Measurements from ENCODE around the gene FGGY. TPM values are rescaled to one million over a fixed set of nuclear protein-coding genes. Genes with fewer than 3 reads are reported as not detected.
A peak's percentile ranks its signal among the peaks of the same experiment; 100 is the strongest.

FGGY gene
- total RNA-seq, 1 donor from 2014 or later: 16.4 TPM

DNA sequence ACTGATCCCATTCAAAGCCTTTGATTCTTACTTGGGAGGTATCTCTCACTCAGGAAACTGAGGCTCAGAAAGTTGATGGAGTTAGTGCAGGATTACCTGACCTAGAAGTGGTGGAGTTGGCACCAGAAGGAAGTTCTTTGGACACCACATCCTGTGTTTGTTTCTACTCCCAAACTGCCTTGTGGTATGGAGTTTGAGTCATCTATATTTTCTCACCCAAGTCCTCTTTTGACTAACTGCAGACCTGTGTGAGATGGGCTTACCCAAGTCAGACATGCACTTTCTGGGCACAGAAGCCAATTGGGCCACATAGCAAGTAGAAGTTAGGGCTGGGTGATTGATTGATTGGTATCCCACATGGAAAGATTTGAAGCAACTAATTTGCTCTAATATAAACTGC, 36.1 kb downstream of the FGGY start:
- H3K9me3 Mint-ChIP-seq: peaks cover 3% of the 10 kb centered on the region
- peaks cover 9% of the 10 kb centered on the region for H3K4me1 Mint-ChIP-seq
- TF ChIP-seq CTCF (conservative IDR thresholded peaks at IDR 0.05): no peak
- peaks cover 6% of the 10 kb centered on the region for H3K36me3 Mint-ChIP-seq (ENCODE audit: low read depth)
- H3K27ac Mint-ChIP-seq (ENCODE audit: unreplicated experiment): no peak overlapping the region
- no peaks in the 10 kb centered on the region for H3K27me3 Mint-ChIP-seq (ENCODE audit: low read depth)
- no peak overlapping the region for H3K4me3 Mint-ChIP-seq
- no peak for DNase-seq (ENCODE audit: low read depth, low spot score)

DNA sequence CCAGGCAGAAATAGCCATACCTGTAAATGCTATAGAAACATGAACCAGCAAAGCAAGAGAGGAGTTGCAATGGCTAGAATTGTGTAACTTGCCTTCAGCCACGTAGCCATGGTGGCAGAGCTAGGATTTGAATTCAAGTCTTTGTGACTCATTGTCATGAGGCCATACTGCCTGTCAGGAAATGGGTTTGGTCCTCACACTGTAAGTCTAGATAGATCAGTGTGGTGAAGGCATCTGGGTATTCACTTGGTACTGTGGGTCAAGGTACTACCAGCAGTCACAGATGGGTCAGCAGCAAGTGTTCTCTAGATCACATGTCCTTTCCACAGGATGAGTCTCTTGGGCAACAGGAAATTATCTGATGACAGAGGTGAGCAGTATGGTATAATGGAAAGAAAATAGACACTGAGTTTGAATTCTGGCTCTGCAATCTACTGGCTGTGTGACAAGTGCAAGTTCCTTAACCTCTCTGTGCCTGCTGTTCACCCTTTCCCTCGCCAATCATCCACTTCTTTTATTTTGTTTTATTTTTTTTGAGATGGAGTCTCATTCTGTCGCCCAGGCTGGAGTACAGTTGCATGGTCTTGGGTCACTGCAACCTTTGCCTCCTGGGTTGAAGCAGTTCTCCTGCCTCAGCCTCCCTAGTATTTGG, 36.9 kb downstream of the FGGY start:
- H3K36me3 Mint-ChIP-seq (ENCODE audit: low read depth): peaks cover 7% of the 10 kb centered on the region
- no peaks in the 10 kb centered on the region for H3K27me3 Mint-ChIP-seq (ENCODE audit: low read depth)
- H3K27ac Mint-ChIP-seq (ENCODE audit: unreplicated experiment): no peak overlapping the region
- H3K4me3 Mint-ChIP-seq: no peak overlapping the region
- TF ChIP-seq CTCF (conservative IDR thresholded peaks at IDR 0.05): no peak
- H3K4me1 Mint-ChIP-seq: peaks cover 9% of the 10 kb centered on the region
- H3K9me3 Mint-ChIP-seq: peaks cover 4% of the 10 kb centered on the region
- DNase-seq (ENCODE audit: low read depth, low spot score): no peak

DNA sequence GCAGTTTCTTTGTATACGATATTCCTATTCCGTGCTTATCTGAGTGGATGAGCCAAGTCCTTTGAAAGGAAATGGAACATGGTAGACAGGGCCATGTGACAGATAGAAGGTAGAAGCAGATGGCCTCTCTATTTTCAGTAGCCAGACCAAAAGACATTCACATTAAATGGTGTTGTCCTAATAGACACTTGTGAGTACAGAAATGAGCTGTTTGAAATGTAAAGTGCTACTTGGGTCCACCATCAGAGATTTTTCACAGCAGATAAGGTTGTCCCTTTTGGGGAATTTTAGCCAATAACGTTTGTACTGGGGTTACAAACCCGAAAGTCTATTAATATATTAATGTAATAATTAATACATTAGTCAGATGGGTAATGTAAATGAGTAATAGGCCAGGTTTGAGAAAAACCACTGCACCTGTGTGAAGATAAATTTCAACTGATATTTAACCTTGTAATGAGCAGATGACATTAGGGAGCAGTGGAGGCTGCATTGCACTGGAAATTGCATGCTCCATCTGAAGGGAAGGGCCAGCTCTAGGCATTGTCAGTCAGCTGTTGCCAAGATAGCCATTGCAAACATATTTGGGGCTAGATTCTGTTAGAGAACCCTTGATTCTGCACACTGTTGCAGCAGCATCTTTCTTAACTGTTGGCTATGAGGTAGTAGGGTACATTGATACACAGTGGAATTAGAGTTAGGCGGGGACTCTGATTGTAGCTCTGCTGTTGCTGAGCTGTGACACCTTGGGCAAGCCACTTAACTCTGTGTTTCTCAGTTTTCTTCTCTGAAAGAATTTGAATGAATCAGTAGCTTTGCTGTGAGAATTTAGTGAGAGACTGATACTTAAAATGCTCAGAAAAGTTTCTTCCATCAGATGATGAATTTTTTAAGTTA, 43.8 kb downstream of the FGGY start:
- Mint-ChIP-seq H3K27ac (ENCODE audit: unreplicated experiment) (no peak overlapping the region), H3K4me1 (peaks cover 4% of the 10 kb centered on the region)

DNA sequence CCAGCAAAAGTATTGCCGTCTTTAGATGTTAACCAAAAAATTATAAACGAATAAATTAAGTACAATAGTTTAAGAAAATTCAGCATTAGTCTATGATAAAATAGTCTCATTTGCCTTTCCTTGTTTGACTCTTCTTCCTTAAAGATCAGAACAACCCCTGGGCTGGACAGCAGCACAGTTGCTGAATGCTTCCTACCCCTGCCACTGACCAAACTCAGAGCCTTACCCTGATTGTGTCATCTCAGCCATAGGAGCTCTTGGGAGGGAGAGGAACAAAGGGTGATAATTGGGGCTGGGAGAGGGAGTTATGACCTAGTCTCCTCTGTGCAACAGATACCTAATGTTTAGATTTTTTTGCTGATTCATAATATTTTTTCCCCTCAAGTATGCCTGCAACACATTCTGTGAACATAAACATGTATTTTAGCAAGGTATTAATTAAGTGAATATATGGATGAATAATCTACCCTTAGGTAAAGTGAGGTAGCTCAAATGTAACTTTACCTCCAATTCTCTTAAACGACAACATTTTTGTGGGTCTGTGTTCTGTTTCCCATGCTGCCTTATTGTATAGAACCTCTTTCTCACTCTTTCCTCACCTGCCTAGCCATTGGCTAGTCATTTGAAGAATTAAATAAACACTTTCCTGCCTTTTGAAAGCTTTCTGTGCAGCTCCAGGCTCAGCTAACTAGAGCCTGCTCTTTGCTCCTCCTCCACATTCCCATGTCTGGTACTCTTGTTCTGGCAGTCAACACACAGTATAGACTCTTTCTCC, 46.1 kb downstream of the FGGY start:
- no peak for DNase-seq (ENCODE audit: low read depth, low spot score)
- TF ChIP-seq CTCF (conservative IDR thresholded peaks at IDR 0.05): no peak
- peaks cover 5% of the 10 kb centered on the region for H3K36me3 Mint-ChIP-seq (ENCODE audit: low read depth)
- peaks cover under 1% of the 10 kb centered on the region for H3K9me3 Mint-ChIP-seq
- peaks cover 4% of the 10 kb centered on the region for H3K4me1 Mint-ChIP-seq
- H3K27ac Mint-ChIP-seq (ENCODE audit: unreplicated experiment): peak overlapping the region; percentile 22
- no peak overlapping the region for H3K4me3 Mint-ChIP-seq
- H3K27me3 Mint-ChIP-seq (ENCODE audit: low read depth): no peaks in the 10 kb centered on the region

More for the DNA sequence above, 43.8 kb downstream of the FGGY start:
- Mint-ChIP-seq H3K9me3 (peaks cover 4% of the 10 kb centered on the region), H3K4me3 (no peak overlapping the region), H3K36me3 (ENCODE audit: low read depth) (peaks cover 7% of the 10 kb centered on the region), H3K27me3 (ENCODE audit: low read depth) (no peaks in the 10 kb centered on the region)
- DNase-seq (ENCODE audit: low read depth, low spot score): no peak
- TF ChIP-seq CTCF (conservative IDR thresholded peaks at IDR 0.05): no peak

- H3K4me3 Mint-ChIP-seq: no peak overlapping the region
- no peak for DNase-seq (ENCODE audit: low read depth, low spot score)
- H3K9me3 Mint-ChIP-seq: no peaks in the 10 kb centered on the region
- H3K4me1 Mint-ChIP-seq: peaks cover 4% of the 10 kb centered on the region
- H3K27ac Mint-ChIP-seq (ENCODE audit: unreplicated experiment): peak overlapping the region; percentile 5
- H3K36me3 Mint-ChIP-seq (ENCODE audit: low read depth): peaks cover 5% of the 10 kb centered on the region
- TF ChIP-seq CTCF (conservative IDR thresholded peaks at IDR 0.05): no peak
- H3K27me3 Mint-ChIP-seq (ENCODE audit: low read depth): no peaks in the 10 kb centered on the region
Measured at GRCh38 chr1:59343576-59343840, 46.6 kb downstream of the FGGY start.

All from neural crest cell (in vitro differentiated cells).